Measurements from ENCODE around the gene KCNJ8.
"Not testable (repeated sequence)": the region's sequence is repeated elsewhere in the genome, so short reads cannot be mapped to it uniquely, and the experiment has no call there.

Gene KCNJ8

GRCh38 chr12:21774358-21775132 is at the start of gene KCNJ8:
TSS of gene KCNJ8 (minus strand) at chr12:21774706. CDS start at chr12:21773616, 1,090 bp downstream.
- no peak for DNase-seq

- no peak for DNase-seq
Measured at GRCh38 chr12:21823581-21823980, 49.1 kb upstream of the KCNJ8 start.

- no peak for DNase-seq
Measured at GRCh38 chr12:21819678-21820077, 45.2 kb upstream of the KCNJ8 start.

GRCh38 chr12:21819236-21819635 is 44.7 kb upstream of the KCNJ8 start:
- no peak for DNase-seq

GRCh38 chr12:21818627-21819026 is 44.1 kb upstream of the KCNJ8 start:
- no peak for DNase-seq

- no peak for DNase-seq
Measured at GRCh38 chr12:21815306-21816062, 41.0 kb upstream of the KCNJ8 start.

GRCh38 chr12:21814814-21815213 is 40.3 kb upstream of the KCNJ8 start:
- DNase-seq: no peak

GRCh38 chr12:21814327-21814726 is 39.8 kb upstream of the KCNJ8 start:
- no peak for DNase-seq

GRCh38 chr12:21813751-21814150 is 39.2 kb upstream of the KCNJ8 start:
- no peak for DNase-seq

- no peak for DNase-seq
Measured at GRCh38 chr12:21813125-21813524, 38.6 kb upstream of the KCNJ8 start.

- DNase-seq: not testable (repeated sequence)
Measured at GRCh38 chr12:21812340-21812739, 37.8 kb upstream of the KCNJ8 start.

- DNase-seq: no peak
Measured at GRCh38 chr12:21809100-21809499, 34.6 kb upstream of the KCNJ8 start.

- DNase-seq: no peak
Measured at GRCh38 chr12:21806255-21806654, 31.7 kb upstream of the KCNJ8 start.

- no peak for DNase-seq
Measured at GRCh38 chr12:21801522-21802288, 27.2 kb upstream of the KCNJ8 start.

- DNase-seq: no peak
Measured at GRCh38 chr12:21800011-21800410, 25.5 kb upstream of the KCNJ8 start.

GRCh38 chr12:21797539-21797938 is 23.0 kb upstream of the KCNJ8 start:
- no peak for DNase-seq

GRCh38 chr12:21795648-21796328 is 21.3 kb upstream of the KCNJ8 start:
- no peak for DNase-seq

GRCh38 chr12:21794807-21795595 is 20.5 kb upstream of the KCNJ8 start:
- not testable (repeated sequence) for DNase-seq

GRCh38 chr12:21789687-21790086 is 15.2 kb upstream of the KCNJ8 start:
- not testable (repeated sequence) for DNase-seq

- no peak for DNase-seq
Measured at GRCh38 chr12:21788089-21788983, 13.8 kb upstream of the KCNJ8 start.

GRCh38 chr12:21786041-21786531 is 11.6 kb upstream of the KCNJ8 start:
- DNase-seq: no peak
